Osteoblast (primary cell): ENCODE results near the gene LHPP. TPM values are rescaled to one million over a fixed set of nuclear protein-coding genes. Genes with fewer than 3 reads are reported as not detected.
A peak's percentile ranks its signal among the peaks of the same experiment; 100 is the strongest.

ENCODE experiments used
- DNase-seq: peaks from one replicate; pipeline ENCODE4 v3.0.0; 2011; ENCODE audit warnings: low spot score, mixed read lengths; ENCODE audit not compliant: insufficient read length; ENCODE audit errors: missing footprints
- H2AFZ ChIP-seq: 2 replicates; pipeline ENCODE4 v1.6.0; 2011; ENCODE audit warnings: mild to moderate bottlenecking, low read length
- H3K27ac ChIP-seq: 2 replicates; pipeline ENCODE4 v1.5.1; 2011; ENCODE audit warnings: mild to moderate bottlenecking, low read depth, low read length, moderate library complexity
- H3K27me3 ChIP-seq: 2 replicates; pipeline ENCODE4 v1.6.0; 2012; ENCODE audit warnings: mild to moderate bottlenecking, control low read depth, inconsistent platforms, low read length, moderate library complexity; ENCODE audit not compliant: insufficient read depth
- H3K36me3 ChIP-seq: 2 replicates; pipeline ENCODE4 v1.5.1; 2011; ENCODE audit warnings: mild to moderate bottlenecking, low read length, control low read depth, moderate library complexity; ENCODE audit not compliant: insufficient read depth
- H3K4me1 ChIP-seq: 2 replicates; pipeline ENCODE4 v1.5.1; 2011; ENCODE audit warnings: mild to moderate bottlenecking, low read length, control low read depth, moderate library complexity; ENCODE audit not compliant: insufficient read depth
- H3K4me2 ChIP-seq: 2 replicates; pipeline ENCODE4 v1.6.0; 2011; ENCODE audit warnings: mild to moderate bottlenecking, low read length; ENCODE audit not compliant: insufficient read depth
- H3K4me3 ChIP-seq: fragments of 200-600 bp; sonication (generic); 3 replicates; pipeline ENCODE4 v1.5.1; 2012; ENCODE audit warnings: mild to moderate bottlenecking, low read length, inconsistent platforms; ENCODE audit not compliant: insufficient read depth
- H3K79me2 ChIP-seq: 2 replicates; pipeline ENCODE4 v1.6.0; 2012; ENCODE audit warnings: mild to moderate bottlenecking, low read length, control low read depth, inconsistent platforms; ENCODE audit not compliant: insufficient read depth
- H3K9me3 ChIP-seq: 2 replicates; pipeline ENCODE4 v1.5.1; 2011; ENCODE audit warnings: low read depth, low read length, control low read depth
- H4K20me1 ChIP-seq: 2 replicates; pipeline ENCODE4 v1.6.0; 2012; ENCODE audit warnings: mild to moderate bottlenecking, low read length, control low read depth; ENCODE audit not compliant: insufficient read depth
- total RNA-seq: library from RNA; depleted of rRNA; stranded (reverse); fragments of >200 nt; gene quantifications from 2 replicates; pipeline ENCODE4 v1.2.3, GENCODE V29; 2012
- TF ChIP-seq, protein P1 (sequence below): IDR thresholded peaks from 2 replicates; pipeline ENCODE4 v1.5.1; 2011; ENCODE audit warnings: mild to moderate bottlenecking, low read depth, low read length, moderate library complexity; ENCODE audit errors: extremely low read depth

LHPP gene
- total RNA-seq, 1 donor = 17.7 TPM

DNA sequence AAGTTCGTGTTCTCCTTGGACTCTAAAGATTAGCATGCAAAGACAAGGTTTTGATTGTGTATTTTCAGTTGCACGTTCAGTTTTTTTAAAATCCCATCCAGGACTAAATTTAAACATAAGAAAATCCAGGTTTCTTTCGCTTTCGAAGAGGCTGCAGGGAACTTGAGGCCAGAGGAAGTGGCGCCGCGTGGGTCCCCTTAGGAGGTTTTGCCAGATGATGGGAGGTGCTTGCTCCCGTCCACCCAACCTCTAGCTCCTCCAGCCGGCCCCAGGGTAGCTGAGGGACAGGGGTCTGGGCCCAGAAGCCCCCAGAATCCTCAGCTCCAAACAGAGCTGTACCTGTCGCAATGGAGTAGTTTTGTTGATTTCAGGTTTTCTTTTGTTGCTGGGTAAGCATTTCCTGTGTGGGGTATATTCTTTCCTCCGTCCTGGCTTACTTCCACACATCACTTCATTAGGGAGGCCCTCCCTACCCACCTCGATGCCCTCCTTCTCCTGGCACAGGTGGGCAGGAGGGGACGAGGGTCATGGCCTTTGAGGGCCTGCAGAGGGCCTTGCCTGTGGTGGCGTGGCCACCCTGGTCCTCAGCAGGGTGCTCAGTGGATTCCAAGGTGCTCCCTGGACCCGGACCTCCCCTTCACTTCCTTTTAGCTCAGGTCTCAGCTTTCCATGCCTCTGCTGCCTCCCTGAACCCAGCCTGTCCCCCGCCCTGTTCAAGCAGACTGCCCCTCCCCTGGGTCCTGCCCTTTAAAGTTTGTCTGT lies 32.6 kb downstream of the LHPP start:
- Histone ChIP-seq H3K36me3 (no peaks in the 10 kb centered on the region), H2AFZ (peak overlapping the region; percentile 5), H3K9me3 (no peaks in the 10 kb centered on the region), H3K4me3 (peak overlapping the region; percentile 15), H3K27ac (no peak overlapping the region), H3K27me3 (no peaks in the 10 kb centered on the region), H3K4me1 (no peaks in the 10 kb centered on the region), H3K79me2 (no peaks in the 10 kb centered on the region), H4K20me1 (no peaks in the 10 kb centered on the region), H3K4me2 (peak overlapping the region; percentile 44)
- TF ChIP-seq, protein P1, sequence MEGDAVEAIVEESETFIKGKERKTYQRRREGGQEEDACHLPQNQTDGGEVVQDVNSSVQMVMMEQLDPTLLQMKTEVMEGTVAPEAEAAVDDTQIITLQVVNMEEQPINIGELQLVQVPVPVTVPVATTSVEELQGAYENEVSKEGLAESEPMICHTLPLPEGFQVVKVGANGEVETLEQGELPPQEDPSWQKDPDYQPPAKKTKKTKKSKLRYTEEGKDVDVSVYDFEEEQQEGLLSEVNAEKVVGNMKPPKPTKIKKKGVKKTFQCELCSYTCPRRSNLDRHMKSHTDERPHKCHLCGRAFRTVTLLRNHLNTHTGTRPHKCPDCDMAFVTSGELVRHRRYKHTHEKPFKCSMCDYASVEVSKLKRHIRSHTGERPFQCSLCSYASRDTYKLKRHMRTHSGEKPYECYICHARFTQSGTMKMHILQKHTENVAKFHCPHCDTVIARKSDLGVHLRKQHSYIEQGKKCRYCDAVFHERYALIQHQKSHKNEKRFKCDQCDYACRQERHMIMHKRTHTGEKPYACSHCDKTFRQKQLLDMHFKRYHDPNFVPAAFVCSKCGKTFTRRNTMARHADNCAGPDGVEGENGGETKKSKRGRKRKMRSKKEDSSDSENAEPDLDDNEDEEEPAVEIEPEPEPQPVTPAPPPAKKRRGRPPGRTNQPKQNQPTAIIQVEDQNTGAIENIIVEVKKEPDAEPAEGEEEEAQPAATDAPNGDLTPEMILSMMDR = no peak
- DNase-seq = no peak

DNA sequence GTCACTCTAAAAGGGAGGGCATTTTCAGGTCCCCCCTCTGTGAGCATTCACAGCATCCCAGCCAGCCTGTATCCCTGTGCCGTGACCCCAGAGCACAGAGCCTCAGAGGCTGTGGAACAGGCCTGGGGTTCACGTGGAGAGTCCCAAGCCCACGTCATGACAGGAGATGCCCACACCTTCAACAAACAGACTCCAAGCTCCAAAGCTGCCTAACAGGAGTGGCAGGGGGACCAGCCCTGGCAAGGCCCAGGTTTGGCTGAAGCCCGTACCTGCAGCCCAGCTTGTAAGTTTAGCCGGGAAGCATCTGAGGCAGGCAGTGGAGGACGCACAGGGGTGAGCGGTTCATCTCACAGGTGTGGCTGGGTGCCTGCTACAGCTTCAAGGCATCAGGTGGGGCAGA lies 33.5 kb downstream of the LHPP start:
- no peak overlapping the region for H3K4me2 ChIP-seq
- H3K4me3 ChIP-seq = no peak overlapping the region
- H3K79me2 ChIP-seq = no peaks in the 10 kb centered on the region
- H3K9me3 ChIP-seq = no peaks in the 10 kb centered on the region
- no peak for DNase-seq
- no peak overlapping the region for H2AFZ ChIP-seq
- no peaks in the 10 kb centered on the region for H3K27me3 ChIP-seq
- H4K20me1 ChIP-seq = no peaks in the 10 kb centered on the region
- H3K27ac ChIP-seq = no peak overlapping the region
- H3K4me1 ChIP-seq = no peaks in the 10 kb centered on the region
- no peaks in the 10 kb centered on the region for H3K36me3 ChIP-seq
- TF ChIP-seq, protein P1 = no peak

DNA sequence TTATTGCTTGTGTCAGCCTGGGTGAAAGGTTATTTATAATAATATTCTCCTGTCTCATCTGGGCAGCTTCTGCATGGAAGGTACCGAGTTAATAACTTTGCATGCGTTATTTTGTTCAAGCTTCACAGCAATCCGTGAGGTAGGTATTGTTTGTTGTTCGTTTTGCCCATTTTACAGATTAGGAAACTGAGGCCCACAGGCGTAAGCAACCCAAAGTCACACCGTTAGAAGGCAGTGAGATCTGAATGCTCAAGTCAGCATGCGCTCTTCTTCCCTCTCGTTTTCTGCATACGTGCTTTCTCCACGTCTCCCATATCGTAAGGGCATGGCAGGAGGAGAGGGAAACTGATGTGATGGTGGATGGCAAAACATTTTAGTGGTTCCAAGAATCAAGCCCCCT lies 34.1 kb downstream of the LHPP start:
- Histone ChIP-seq H3K79me2 (no peaks in the 10 kb centered on the region), H3K9me3 (no peaks in the 10 kb centered on the region), H3K4me3 (no peak overlapping the region), H3K27ac (no peak overlapping the region), H3K4me2 (no peak overlapping the region), H3K4me1 (no peaks in the 10 kb centered on the region), H3K36me3 (peaks cover 4% of the 10 kb centered on the region), H4K20me1 (no peaks in the 10 kb centered on the region), H3K27me3 (no peaks in the 10 kb centered on the region), H2AFZ (no peak overlapping the region)
- TF ChIP-seq, protein P1 = no peak
- no peak for DNase-seq

DNA sequence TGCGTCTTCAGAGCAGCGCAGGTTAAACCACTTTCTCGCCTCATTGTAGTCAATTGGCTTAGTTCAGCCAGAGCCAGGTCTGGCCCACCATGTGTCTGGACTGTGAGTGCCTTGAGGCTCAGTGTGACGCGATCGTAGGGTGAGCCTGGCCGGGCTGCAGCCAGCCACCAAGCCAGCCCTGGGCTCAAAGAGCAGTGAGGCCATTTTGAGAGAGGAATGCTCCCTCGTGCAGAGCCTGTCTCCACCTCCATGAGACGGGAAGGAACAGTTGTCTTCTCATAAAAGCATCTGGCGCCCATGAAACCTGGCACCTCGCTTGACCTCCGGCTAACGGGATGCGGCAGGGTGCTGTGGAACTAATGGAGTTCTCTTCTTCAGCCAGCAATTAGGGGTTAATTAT lies 34.5 kb downstream of the LHPP start:
- Histone ChIP-seq H3K9me3 (no peaks in the 10 kb centered on the region), H3K4me1 (no peaks in the 10 kb centered on the region), H4K20me1 (no peaks in the 10 kb centered on the region), H3K36me3 (peaks cover 6% of the 10 kb centered on the region), H2AFZ (no peak overlapping the region), H3K27me3 (no peaks in the 10 kb centered on the region), H3K27ac (no peak overlapping the region), H3K79me2 (no peaks in the 10 kb centered on the region), H3K4me3 (no peak overlapping the region), H3K4me2 (no peak overlapping the region)
- DNase-seq = no peak
- TF ChIP-seq, protein P1 = no peak
